ENCODE data around the gene MOB2. TPM values are rescaled to one million over a fixed set of nuclear protein-coding genes. Genes with fewer than 3 reads are reported as not detected.
A peak's percentile ranks its signal among the peaks of the same experiment; 100 is the strongest.
"Not testable (repeated sequence)": the region's sequence is repeated elsewhere in the genome, so short reads cannot be mapped to it uniquely, and the experiment has no call there.

The MOB2 gene
- total RNA-seq, 1 donor from 2014 or later, result 26.4 TPM

GRCh38 chr11:1513326-1514296, 27.0 kb upstream of the MOB2 start:
- no peak overlapping the region for H3K9ac ChIP-seq (ENCODE audit: low read length)
- TF ChIP-seq CTCF (IDR thresholded peaks at IDR 0.05; ENCODE audit: insufficient read depth, low read depth, low read length), result no peak
- TF ChIP-seq EZH2 (IDR thresholded peaks at IDR 0.05; ENCODE audit: insufficient read depth, low read length), result no peak
- FAIRE-seq (no peak), DNase-seq (ENCODE audit: low read depth) (no peak)
- Mint-ChIP-seq H3K27ac (ENCODE audit: unreplicated experiment) (peak overlapping the region; percentile 31), H3K4me1 (ENCODE audit: low read depth, unreplicated experiment) (peaks cover 18% of the 10 kb centered on the region), H3K9me3 (ENCODE audit: unreplicated experiment) (no peaks in the 10 kb centered on the region), H3K4me3 (ENCODE audit: unreplicated experiment) (no peak overlapping the region), H3K27me3 (ENCODE audit: low read depth, unreplicated experiment) (no peaks in the 10 kb centered on the region), H3K36me3 (ENCODE audit: low read depth, unreplicated experiment) (peaks cover 4% of the 10 kb centered on the region)
- no peaks in the 10 kb centered on the region for H3K27me3 ChIP-seq (ENCODE audit: insufficient read depth, low read length)
- H3K79me2 ChIP-seq (ENCODE audit: insufficient read depth, low read length), result peaks cover 58% of the 10 kb centered on the region
- no peak overlapping the region for H3K4me3 ChIP-seq (ENCODE audit: insufficient read depth, low read depth, low read length)
- H3K36me3 ChIP-seq (ENCODE audit: insufficient read depth, low read length), result no peaks in the 10 kb centered on the region
- H3K4me2 ChIP-seq (ENCODE audit: low read length), result no peak overlapping the region
- peaks cover 89% of the 10 kb centered on the region for H4K20me1 ChIP-seq (ENCODE audit: insufficient read depth, low read length)
- peaks cover 16% of the 10 kb centered on the region for H3K4me1 ChIP-seq (ENCODE audit: insufficient read depth, low read length)
- H3K27ac ChIP-seq (ENCODE audit: low read depth, low read length), result no peak overlapping the region
- no peak overlapping the region for H2AFZ ChIP-seq (ENCODE audit: low read depth, low read length)
- no peaks in the 10 kb centered on the region for H3K9me3 ChIP-seq (ENCODE audit: insufficient read depth, low read depth, low read length)

- not testable (repeated sequence) for H3K36me3 ChIP-seq (ENCODE audit: insufficient read depth, low read length); H3K27ac Mint-ChIP-seq (ENCODE audit: unreplicated experiment); H3K27me3 ChIP-seq (ENCODE audit: insufficient read depth, low read length); H3K27ac ChIP-seq (ENCODE audit: low read depth, low read length); H3K27me3 Mint-ChIP-seq (ENCODE audit: low read depth, unreplicated experiment); FAIRE-seq; H3K9ac ChIP-seq (ENCODE audit: low read length); H3K4me2 ChIP-seq (ENCODE audit: low read length); H3K4me3 ChIP-seq (ENCODE audit: insufficient read depth, low read depth, low read length); DNase-seq (ENCODE audit: low read depth); H3K9me3 ChIP-seq (ENCODE audit: insufficient read depth, low read depth, low read length); H3K4me3 Mint-ChIP-seq (ENCODE audit: unreplicated experiment); H2AFZ ChIP-seq (ENCODE audit: low read depth, low read length); H3K36me3 Mint-ChIP-seq (ENCODE audit: low read depth, unreplicated experiment); H3K9me3 Mint-ChIP-seq (ENCODE audit: unreplicated experiment)
- peaks cover 19% of the 10 kb centered on the region for H3K4me1 Mint-ChIP-seq (ENCODE audit: low read depth, unreplicated experiment)
- Histone ChIP-seq H3K4me1 (ENCODE audit: insufficient read depth, low read length) (peaks cover 18% of the 10 kb centered on the region), H3K79me2 (ENCODE audit: insufficient read depth, low read length) (peaks cover 57% of the 10 kb centered on the region), H4K20me1 (ENCODE audit: insufficient read depth, low read length) (peaks cover 88% of the 10 kb centered on the region)
Measured at GRCh38 chr11:1512531-1513258, 26.1 kb upstream of the MOB2 start.

GRCh38 chr11:1511937-1512496, 25.4 kb upstream of the MOB2 start:
- FAIRE-seq (no peak), DNase-seq (ENCODE audit: low read depth) (no peak)
- no peaks in the 10 kb centered on the region for H3K9me3 ChIP-seq (ENCODE audit: insufficient read depth, low read depth, low read length)
- no peak overlapping the region for H3K9ac ChIP-seq (ENCODE audit: low read length)
- Mint-ChIP-seq H3K4me3 (ENCODE audit: unreplicated experiment) (no peak overlapping the region), H3K9me3 (ENCODE audit: unreplicated experiment) (no peaks in the 10 kb centered on the region), H3K27ac (ENCODE audit: unreplicated experiment) (no peak overlapping the region), H3K36me3 (ENCODE audit: low read depth, unreplicated experiment) (peaks cover 4% of the 10 kb centered on the region), H3K4me1 (ENCODE audit: low read depth, unreplicated experiment) (peaks cover 18% of the 10 kb centered on the region), H3K27me3 (ENCODE audit: low read depth, unreplicated experiment) (peaks cover 1% of the 10 kb centered on the region)
- H3K27me3 ChIP-seq (ENCODE audit: insufficient read depth, low read length), result no peaks in the 10 kb centered on the region
- no peak overlapping the region for H3K27ac ChIP-seq (ENCODE audit: low read depth, low read length)
- no peak for TF ChIP-seq EZH2 (IDR thresholded peaks at IDR 0.05; ENCODE audit: insufficient read depth, low read length)
- TF ChIP-seq CTCF (IDR thresholded peaks at IDR 0.05; ENCODE audit: insufficient read depth, low read depth, low read length), result no peak
- peaks cover 55% of the 10 kb centered on the region for H3K79me2 ChIP-seq (ENCODE audit: insufficient read depth, low read length)
- peaks cover 88% of the 10 kb centered on the region for H4K20me1 ChIP-seq (ENCODE audit: insufficient read depth, low read length)
- no peak overlapping the region for H3K4me2 ChIP-seq (ENCODE audit: low read length)
- peaks cover 20% of the 10 kb centered on the region for H3K4me1 ChIP-seq (ENCODE audit: insufficient read depth, low read length)
- H3K36me3 ChIP-seq (ENCODE audit: insufficient read depth, low read length), result no peaks in the 10 kb centered on the region
- no peak overlapping the region for H3K4me3 ChIP-seq (ENCODE audit: insufficient read depth, low read depth, low read length)
- no peak overlapping the region for H2AFZ ChIP-seq (ENCODE audit: low read depth, low read length)
